ENCODE measurements around the gene ZC3H7A.
"Not testable (repeated sequence)": the region's sequence is repeated elsewhere in the genome, so short reads cannot be mapped to it uniquely, and the experiment has no call there.

The ZC3H7A gene

DNA sequence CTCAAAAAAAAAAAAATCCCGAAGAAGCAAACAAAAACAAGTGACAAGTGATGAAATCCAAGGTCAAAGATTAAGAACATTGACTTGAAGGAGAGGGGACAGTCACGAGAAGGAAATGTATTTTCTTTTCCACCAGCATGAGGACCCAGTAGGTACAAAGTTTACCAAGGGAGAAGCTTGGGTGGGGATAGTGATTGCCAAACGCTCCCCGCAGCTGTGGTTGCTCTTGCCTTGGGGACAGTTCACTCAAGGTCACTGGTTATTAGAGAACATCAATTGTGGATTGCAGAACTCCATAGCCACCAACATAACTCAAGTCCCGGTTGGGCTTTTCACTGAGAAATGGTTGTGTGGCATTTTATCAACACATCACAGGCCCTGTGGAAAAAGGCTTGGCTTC, 27.3 kb upstream of the ZC3H7A start:
- H3K14ac ChIP-seq (ENCODE audit: low read length): no peak overlapping the region
- H3K9ac ChIP-seq (ENCODE audit: low read depth, low read length, poor library complexity): no peak overlapping the region
- no peak overlapping the region for H4K91ac ChIP-seq (ENCODE audit: low read depth, low read length, poor library complexity)
- H2BK5ac ChIP-seq (ENCODE audit: low read length): no peak overlapping the region
- H4K8ac ChIP-seq (ENCODE audit: low read depth, low read length): no peak overlapping the region
- H3K36me3 ChIP-seq (replicated peaks in 1 of 2; ENCODE audit: control insufficient read depth in 2 of 2, insufficient read depth in 2 of 2, low read length in 2 of 2): no peaks in the 10 kb centered on the region
- no peak overlapping the region for H3K27ac ChIP-seq (replicated peaks; ENCODE audit: low read length)
- no peak overlapping the region for H3K4me2 ChIP-seq (ENCODE audit: insufficient read depth, low read length, poor library complexity, severe bottlenecking)
- no peaks in the 10 kb centered on the region for H3K4me1 ChIP-seq (ENCODE audit: control insufficient read depth in 2 of 2, insufficient read depth in 1 of 2, low read depth in 1 of 2, low read length in 2 of 2)
- H2AFZ ChIP-seq (ENCODE audit: low read length): no peak overlapping the region
- no CpG with 5 or more reads among the region's 5 CpGs for WGBS, 2 donors (ENCODE audit: extremely low coverage in 2 of 2, insufficient read length in 2 of 2, insufficient replicate concordance in 1 of 2)
- no peak overlapping the region for H3K4me3 ChIP-seq (ENCODE audit: low read length in 2 of 2)
- H3K23ac ChIP-seq (ENCODE audit: low read depth, low read length, poor library complexity): no peak overlapping the region
- H3K18ac ChIP-seq (ENCODE audit: low read length): no peak overlapping the region
- no peak overlapping the region for H2BK12ac ChIP-seq (ENCODE audit: low read length)
- no peak overlapping the region for H2BK15ac ChIP-seq (ENCODE audit: low read length)
- H2BK120ac ChIP-seq (ENCODE audit: low read depth, low read length): no peak overlapping the region
- H3K27me3 ChIP-seq (ENCODE audit: control insufficient read depth in 3 of 3, insufficient read depth in 3 of 3, low read depth in 1 of 3, low read length in 3 of 3): no peaks in the 10 kb centered on the region
- no peak overlapping the region for H3K4ac ChIP-seq (ENCODE audit: low read length)
- no peak overlapping the region for H2AK5ac ChIP-seq (ENCODE audit: low read depth, low read length)
- no peaks in the 10 kb centered on the region for H3K79me1 ChIP-seq (ENCODE audit: low read depth, low read length)
- no peak for DNase-seq (ENCODE audit: low spot score)
- no peaks in the 10 kb centered on the region for H3K9me3 ChIP-seq (replicated peaks in 1 of 2; ENCODE audit: control insufficient read depth in 2 of 2, insufficient read depth in 1 of 2, low read depth in 1 of 2, low read length in 2 of 2)

DNA sequence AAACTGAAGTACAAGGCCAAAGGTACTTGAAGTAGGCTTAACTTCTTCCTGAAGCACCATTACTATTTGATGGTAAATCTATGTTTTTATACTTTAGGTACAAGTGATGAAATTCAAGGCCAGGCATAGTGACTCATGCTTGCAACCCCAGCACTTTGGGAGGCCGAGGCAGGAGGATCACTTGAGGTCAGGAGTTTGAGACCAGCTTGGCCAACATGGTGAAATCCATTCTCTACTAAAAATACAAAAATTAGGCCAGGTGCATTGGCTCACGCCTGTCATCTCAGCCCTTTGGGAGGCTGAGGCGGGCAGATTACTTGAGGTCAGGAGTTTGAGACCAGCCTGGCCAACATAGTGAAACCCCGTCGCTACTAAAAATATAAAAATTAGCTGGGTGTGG, 26.6 kb upstream of the ZC3H7A start:
- not testable (repeated sequence) for H2AK5ac ChIP-seq (ENCODE audit: low read depth, low read length); H3K4ac ChIP-seq (ENCODE audit: low read length); H4K8ac ChIP-seq (ENCODE audit: low read depth, low read length); H3K14ac ChIP-seq (ENCODE audit: low read length); H2AFZ ChIP-seq (ENCODE audit: low read length); H2BK12ac ChIP-seq (ENCODE audit: low read length); H3K9me3 ChIP-seq (replicated peaks in 1 of 2; ENCODE audit: control insufficient read depth in 2 of 2, insufficient read depth in 1 of 2, low read depth in 1 of 2, low read length in 2 of 2); H3K9ac ChIP-seq (ENCODE audit: low read depth, low read length, poor library complexity); H3K27me3 ChIP-seq (ENCODE audit: control insufficient read depth in 3 of 3, insufficient read depth in 3 of 3, low read depth in 1 of 3, low read length in 3 of 3); H3K79me1 ChIP-seq (ENCODE audit: low read depth, low read length); H4K91ac ChIP-seq (ENCODE audit: low read depth, low read length, poor library complexity); H3K4me3 ChIP-seq (ENCODE audit: low read length in 2 of 2); H2BK5ac ChIP-seq (ENCODE audit: low read length); H2BK15ac ChIP-seq (ENCODE audit: low read length); DNase-seq (ENCODE audit: low spot score); H3K4me1 ChIP-seq (ENCODE audit: control insufficient read depth in 2 of 2, insufficient read depth in 1 of 2, low read depth in 1 of 2, low read length in 2 of 2); H3K23ac ChIP-seq (ENCODE audit: low read depth, low read length, poor library complexity); H2BK120ac ChIP-seq (ENCODE audit: low read depth, low read length); H3K36me3 ChIP-seq (replicated peaks in 1 of 2; ENCODE audit: control insufficient read depth in 2 of 2, insufficient read depth in 2 of 2, low read length in 2 of 2); H3K18ac ChIP-seq (ENCODE audit: low read length); H3K27ac ChIP-seq (replicated peaks; ENCODE audit: low read length); H3K4me2 ChIP-seq (ENCODE audit: insufficient read depth, low read length, poor library complexity, severe bottlenecking)
- no CpG with 5 or more reads among the region's 5 CpGs for WGBS, 2 donors (ENCODE audit: extremely low coverage in 2 of 2, insufficient read length in 2 of 2, insufficient replicate concordance in 1 of 2)

DNA sequence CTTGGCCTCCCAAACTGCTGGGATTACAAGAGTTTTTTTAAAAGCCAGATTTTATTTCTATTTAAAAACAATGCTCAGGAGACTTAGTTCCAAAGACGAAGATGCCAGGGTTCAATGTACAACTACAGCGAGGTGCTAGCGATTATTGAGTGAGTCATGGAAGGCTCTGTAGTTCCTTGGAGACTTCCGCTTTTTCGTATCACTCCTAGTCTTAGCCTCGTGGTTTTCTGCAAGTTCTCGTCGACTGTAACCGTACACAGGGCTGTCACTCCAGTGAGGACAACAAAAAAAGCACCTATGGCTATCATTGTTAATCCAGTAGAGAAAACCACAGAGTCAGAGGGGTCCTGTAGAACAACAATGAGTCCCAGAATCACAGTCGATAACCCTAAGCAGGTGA, 22.7 kb upstream of the ZC3H7A start:
- no peaks in the 10 kb centered on the region for H3K36me3 ChIP-seq (replicated peaks in 1 of 2; ENCODE audit: control insufficient read depth in 2 of 2, insufficient read depth in 2 of 2, low read length in 2 of 2)
- no peak overlapping the region for H3K18ac ChIP-seq (ENCODE audit: low read length)
- no CpG with 5 or more reads among the region's 10 CpGs for WGBS, 2 donors (ENCODE audit: extremely low coverage in 2 of 2, insufficient read length in 2 of 2, insufficient replicate concordance in 1 of 2)
- H3K9ac ChIP-seq (ENCODE audit: low read depth, low read length, poor library complexity): no peak overlapping the region
- H2BK15ac ChIP-seq (ENCODE audit: low read length): no peak overlapping the region
- no peak for DNase-seq (ENCODE audit: low spot score)
- no peak overlapping the region for H3K27ac ChIP-seq (replicated peaks; ENCODE audit: low read length)
- H4K91ac ChIP-seq (ENCODE audit: low read depth, low read length, poor library complexity): no peak overlapping the region
- no peak overlapping the region for H4K8ac ChIP-seq (ENCODE audit: low read depth, low read length)
- no peak overlapping the region for H3K14ac ChIP-seq (ENCODE audit: low read length)
- no peak overlapping the region for H3K4me3 ChIP-seq (ENCODE audit: low read length in 2 of 2)
- H2AK5ac ChIP-seq (ENCODE audit: low read depth, low read length): no peak overlapping the region
- H3K23ac ChIP-seq (ENCODE audit: low read depth, low read length, poor library complexity): no peak overlapping the region
- no peaks in the 10 kb centered on the region for H3K9me3 ChIP-seq (replicated peaks in 1 of 2; ENCODE audit: control insufficient read depth in 2 of 2, insufficient read depth in 1 of 2, low read depth in 1 of 2, low read length in 2 of 2)
- H3K4me1 ChIP-seq (ENCODE audit: control insufficient read depth in 2 of 2, insufficient read depth in 1 of 2, low read depth in 1 of 2, low read length in 2 of 2): no peaks in the 10 kb centered on the region
- no peak overlapping the region for H2BK120ac ChIP-seq (ENCODE audit: low read depth, low read length)
- H3K4me2 ChIP-seq (ENCODE audit: insufficient read depth, low read length, poor library complexity, severe bottlenecking): no peak overlapping the region
- H2BK5ac ChIP-seq (ENCODE audit: low read length): no peak overlapping the region
- no peak overlapping the region for H2BK12ac ChIP-seq (ENCODE audit: low read length)
- H2AFZ ChIP-seq (ENCODE audit: low read length): no peak overlapping the region
- H3K4ac ChIP-seq (ENCODE audit: low read length): no peak overlapping the region
- no peaks in the 10 kb centered on the region for H3K27me3 ChIP-seq (ENCODE audit: control insufficient read depth in 3 of 3, insufficient read depth in 3 of 3, low read depth in 1 of 3, low read length in 3 of 3)
- H3K79me1 ChIP-seq (ENCODE audit: low read depth, low read length): no peaks in the 10 kb centered on the region

DNA sequence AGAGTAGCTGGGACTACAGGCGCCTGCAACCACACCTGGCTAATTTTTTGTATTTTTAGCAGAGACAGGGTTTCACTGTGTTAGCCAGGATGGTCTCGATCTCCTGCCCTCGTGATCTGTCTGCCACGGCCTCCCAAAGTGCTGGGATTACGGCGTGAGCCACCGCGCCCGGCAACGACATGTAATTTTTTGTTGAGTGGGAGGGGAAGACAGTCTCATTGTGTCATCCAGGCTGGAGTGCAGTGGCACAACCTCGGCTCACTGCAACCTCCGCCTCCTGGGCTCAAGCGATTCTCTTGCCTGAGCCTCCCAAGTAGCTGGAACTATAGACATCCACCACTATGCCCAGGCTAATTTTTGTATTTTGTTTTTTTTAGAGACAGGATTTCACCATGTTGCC, 21.9 kb upstream of the ZC3H7A start:
- H3K36me3 ChIP-seq (replicated peaks in 1 of 2; ENCODE audit: control insufficient read depth in 2 of 2, insufficient read depth in 2 of 2, low read length in 2 of 2); H3K4me2 ChIP-seq (ENCODE audit: insufficient read depth, low read length, poor library complexity, severe bottlenecking); H2BK5ac ChIP-seq (ENCODE audit: low read length); H3K23ac ChIP-seq (ENCODE audit: low read depth, low read length, poor library complexity); H3K14ac ChIP-seq (ENCODE audit: low read length); H2AK5ac ChIP-seq (ENCODE audit: low read depth, low read length); H2BK12ac ChIP-seq (ENCODE audit: low read length); H4K8ac ChIP-seq (ENCODE audit: low read depth, low read length); H3K79me1 ChIP-seq (ENCODE audit: low read depth, low read length); H2AFZ ChIP-seq (ENCODE audit: low read length); H3K9me3 ChIP-seq (replicated peaks in 1 of 2; ENCODE audit: control insufficient read depth in 2 of 2, insufficient read depth in 1 of 2, low read depth in 1 of 2, low read length in 2 of 2); H3K9ac ChIP-seq (ENCODE audit: low read depth, low read length, poor library complexity); H3K4me3 ChIP-seq (ENCODE audit: low read length in 2 of 2); H3K27ac ChIP-seq (replicated peaks; ENCODE audit: low read length); H3K18ac ChIP-seq (ENCODE audit: low read length); H4K91ac ChIP-seq (ENCODE audit: low read depth, low read length, poor library complexity); H3K27me3 ChIP-seq (ENCODE audit: control insufficient read depth in 3 of 3, insufficient read depth in 3 of 3, low read depth in 1 of 3, low read length in 3 of 3); H2BK120ac ChIP-seq (ENCODE audit: low read depth, low read length); H2BK15ac ChIP-seq (ENCODE audit: low read length); H3K4ac ChIP-seq (ENCODE audit: low read length); DNase-seq (ENCODE audit: low spot score); H3K4me1 ChIP-seq (ENCODE audit: control insufficient read depth in 2 of 2, insufficient read depth in 1 of 2, low read depth in 1 of 2, low read length in 2 of 2): not testable (repeated sequence)
- no CpG with 5 or more reads among the region's 13 CpGs for WGBS, 2 donors (ENCODE audit: extremely low coverage in 2 of 2, insufficient read length in 2 of 2, insufficient replicate concordance in 1 of 2)
